ENCODE results near the gene CDH15.

The CDH15 gene

GRCh38 chr16:89194340-89195311 is 23.1 kb downstream of the CDH15 start:
- Histone ChIP-seq H3K4me3 (ENCODE audit: low read length) (no peak overlapping the region), H3K27ac (ENCODE audit: low read length) (no peak overlapping the region), H3K36me3 (ENCODE audit: control insufficient read depth, low read depth, low read length) (no peaks in the 10 kb centered on the region), H3K4me1 (ENCODE audit: control insufficient read depth, low read depth, low read length) (no peaks in the 10 kb centered on the region), H3K9me3 (ENCODE audit: control insufficient read depth, low read depth, low read length) (no peaks in the 10 kb centered on the region), H3K9ac (ENCODE audit: low read length) (no peak overlapping the region), H3K27me3 (ENCODE audit: control insufficient read depth, insufficient read depth, low read length) (peaks cover 20% of the 10 kb centered on the region)

- Histone ChIP-seq H3K4me1 (ENCODE audit: control insufficient read depth, low read depth, low read length) (no peaks in the 10 kb centered on the region), H3K4me3 (ENCODE audit: low read length) (no peak overlapping the region), H3K9me3 (ENCODE audit: control insufficient read depth, low read depth, low read length) (no peaks in the 10 kb centered on the region), H3K27me3 (ENCODE audit: control insufficient read depth, insufficient read depth, low read length) (peaks cover 30% of the 10 kb centered on the region), H3K27ac (ENCODE audit: low read length) (no peak overlapping the region), H3K9ac (ENCODE audit: low read length) (no peak overlapping the region), H3K36me3 (ENCODE audit: control insufficient read depth, low read depth, low read length) (no peaks in the 10 kb centered on the region)
Observed at GRCh38 chr16:89195521-89196171, 24.1 kb downstream of the CDH15 start.

- peaks cover 29% of the 10 kb centered on the region for H3K27me3 ChIP-seq (ENCODE audit: control insufficient read depth, insufficient read depth, low read length)
- H3K4me1 ChIP-seq (ENCODE audit: control insufficient read depth, low read depth, low read length), result no peaks in the 10 kb centered on the region
- no peak overlapping the region for H3K9ac ChIP-seq (ENCODE audit: low read length)
- no peak overlapping the region for H3K4me3 ChIP-seq (ENCODE audit: low read length)
- H3K27ac ChIP-seq (ENCODE audit: low read length), result no peak overlapping the region
- no peaks in the 10 kb centered on the region for H3K36me3 ChIP-seq (ENCODE audit: control insufficient read depth, low read depth, low read length)
- no peaks in the 10 kb centered on the region for H3K9me3 ChIP-seq (ENCODE audit: control insufficient read depth, low read depth, low read length)
Observed at GRCh38 chr16:89197033-89197632, 25.6 kb downstream of the CDH15 start.

- H3K4me1 ChIP-seq (ENCODE audit: control insufficient read depth, low read depth, low read length), result no peaks in the 10 kb centered on the region
- H3K9ac ChIP-seq (ENCODE audit: low read length), result no peak overlapping the region
- H3K27ac ChIP-seq (ENCODE audit: low read length), result no peak overlapping the region
- no peaks in the 10 kb centered on the region for H3K36me3 ChIP-seq (ENCODE audit: control insufficient read depth, low read depth, low read length)
- peaks cover 35% of the 10 kb centered on the region for H3K27me3 ChIP-seq (ENCODE audit: control insufficient read depth, insufficient read depth, low read length)
- no peaks in the 10 kb centered on the region for H3K9me3 ChIP-seq (ENCODE audit: control insufficient read depth, low read depth, low read length)
- no peak overlapping the region for H3K4me3 ChIP-seq (ENCODE audit: low read length)
Observed at GRCh38 chr16:89197633-89198416, 26.3 kb downstream of the CDH15 start.

- Histone ChIP-seq H3K9me3 (ENCODE audit: control insufficient read depth, low read depth, low read length) (no peaks in the 10 kb centered on the region), H3K27me3 (ENCODE audit: control insufficient read depth, insufficient read depth, low read length) (peaks cover 43% of the 10 kb centered on the region), H3K4me1 (ENCODE audit: control insufficient read depth, low read depth, low read length) (no peaks in the 10 kb centered on the region)
Observed at GRCh38 chr16:89198417-89199240, 27.1 kb downstream of the CDH15 start.

GRCh38 chr16:89199241-89200123 is 27.9 kb downstream of the CDH15 start:
- Histone ChIP-seq H3K36me3 (ENCODE audit: control insufficient read depth, low read depth, low read length) (no peaks in the 10 kb centered on the region), H3K4me1 (ENCODE audit: control insufficient read depth, low read depth, low read length) (no peaks in the 10 kb centered on the region), H3K9me3 (ENCODE audit: control insufficient read depth, low read depth, low read length) (no peaks in the 10 kb centered on the region), H3K4me3 (ENCODE audit: low read length) (peak overlapping the region; percentile 44), H3K27me3 (ENCODE audit: control insufficient read depth, insufficient read depth, low read length) (peaks cover 48% of the 10 kb centered on the region), H3K27ac (ENCODE audit: low read length) (no peak overlapping the region), H3K9ac (ENCODE audit: low read length) (no peak overlapping the region)

More at GRCh38 chr16:89198417-89199240, 27.1 kb downstream of the CDH15 start:
- H3K27ac ChIP-seq (ENCODE audit: low read length), result no peak overlapping the region
- no peak overlapping the region for H3K9ac ChIP-seq (ENCODE audit: low read length)
- H3K36me3 ChIP-seq (ENCODE audit: control insufficient read depth, low read depth, low read length), result no peaks in the 10 kb centered on the region
- H3K4me3 ChIP-seq (ENCODE audit: low read length), result no peak overlapping the region

- H3K9ac ChIP-seq (ENCODE audit: low read length), result no peak within 1 kb of the TSS
- no peaks in the 10 kb centered on the region for H3K4me1 ChIP-seq (ENCODE audit: control insufficient read depth, low read depth, low read length)
- H3K27ac ChIP-seq (ENCODE audit: low read length), result no peak within 1 kb of the TSS
- H3K27me3 ChIP-seq (ENCODE audit: control insufficient read depth, insufficient read depth, low read length), result peaks cover 52% of the 10 kb centered on the region
- H3K9me3 ChIP-seq (ENCODE audit: control insufficient read depth, low read depth, low read length), result no peaks in the 10 kb centered on the region
- H3K36me3 ChIP-seq (ENCODE audit: control insufficient read depth, low read depth, low read length), result no peaks in the 10 kb centered on the region
- H3K4me3 ChIP-seq (ENCODE audit: low read length), result peak within 1 kb of the TSS; percentile 44
Observed at GRCh38 chr16:89200124-89200849, 28.7 kb downstream of the CDH15 start, which contains the start of gene SLC22A31. SLC22A31 (minus strand) TSS chr16:89200537; CDS start chr16:89200501, 36 bp downstream.

- Histone ChIP-seq H3K4me3 (ENCODE audit: low read length) (peak overlapping the region; percentile 44), H3K9ac (ENCODE audit: low read length) (no peak overlapping the region), H3K27ac (ENCODE audit: low read length) (no peak overlapping the region), H3K36me3 (ENCODE audit: control insufficient read depth, low read depth, low read length) (no peaks in the 10 kb centered on the region), H3K4me1 (ENCODE audit: control insufficient read depth, low read depth, low read length) (no peaks in the 10 kb centered on the region), H3K27me3 (ENCODE audit: control insufficient read depth, insufficient read depth, low read length) (peaks cover 52% of the 10 kb centered on the region), H3K9me3 (ENCODE audit: control insufficient read depth, low read depth, low read length) (no peaks in the 10 kb centered on the region)
Observed at GRCh38 chr16:89200850-89201411, 29.4 kb downstream of the CDH15 start.

All from iPS-18a (cell line).